ENCODE data around the gene ARRB2. TPM values are rescaled to one million over a fixed set of nuclear protein-coding genes. Genes with fewer than 3 reads are reported as not detected.

ARRB2 gene
- total and polyA plus RNA-seq, 4 donors = 11.8 to 16.5 (median 13.9) TPM

DNA sequence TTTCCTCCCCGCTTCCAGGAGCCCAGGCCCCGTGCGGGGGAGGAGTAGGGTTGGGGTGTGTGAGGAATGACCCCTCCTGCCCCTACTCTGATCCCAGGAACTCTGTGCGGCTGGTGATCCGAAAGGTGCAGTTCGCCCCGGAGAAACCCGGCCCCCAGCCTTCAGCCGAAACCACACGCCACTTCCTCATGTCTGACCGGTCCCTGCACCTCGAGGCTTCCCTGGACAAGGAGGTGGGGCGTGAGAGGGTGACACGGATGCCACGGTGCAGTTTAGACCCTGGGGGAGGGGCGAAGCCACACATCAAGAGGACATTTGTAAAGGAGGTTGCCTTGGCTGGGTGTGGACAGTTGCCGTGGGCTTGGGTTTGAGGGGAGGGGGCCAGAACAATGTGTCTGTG lies 7.4 kb downstream of the ARRB2 start (continued):
- TF ChIP-seq, protein P1, sequence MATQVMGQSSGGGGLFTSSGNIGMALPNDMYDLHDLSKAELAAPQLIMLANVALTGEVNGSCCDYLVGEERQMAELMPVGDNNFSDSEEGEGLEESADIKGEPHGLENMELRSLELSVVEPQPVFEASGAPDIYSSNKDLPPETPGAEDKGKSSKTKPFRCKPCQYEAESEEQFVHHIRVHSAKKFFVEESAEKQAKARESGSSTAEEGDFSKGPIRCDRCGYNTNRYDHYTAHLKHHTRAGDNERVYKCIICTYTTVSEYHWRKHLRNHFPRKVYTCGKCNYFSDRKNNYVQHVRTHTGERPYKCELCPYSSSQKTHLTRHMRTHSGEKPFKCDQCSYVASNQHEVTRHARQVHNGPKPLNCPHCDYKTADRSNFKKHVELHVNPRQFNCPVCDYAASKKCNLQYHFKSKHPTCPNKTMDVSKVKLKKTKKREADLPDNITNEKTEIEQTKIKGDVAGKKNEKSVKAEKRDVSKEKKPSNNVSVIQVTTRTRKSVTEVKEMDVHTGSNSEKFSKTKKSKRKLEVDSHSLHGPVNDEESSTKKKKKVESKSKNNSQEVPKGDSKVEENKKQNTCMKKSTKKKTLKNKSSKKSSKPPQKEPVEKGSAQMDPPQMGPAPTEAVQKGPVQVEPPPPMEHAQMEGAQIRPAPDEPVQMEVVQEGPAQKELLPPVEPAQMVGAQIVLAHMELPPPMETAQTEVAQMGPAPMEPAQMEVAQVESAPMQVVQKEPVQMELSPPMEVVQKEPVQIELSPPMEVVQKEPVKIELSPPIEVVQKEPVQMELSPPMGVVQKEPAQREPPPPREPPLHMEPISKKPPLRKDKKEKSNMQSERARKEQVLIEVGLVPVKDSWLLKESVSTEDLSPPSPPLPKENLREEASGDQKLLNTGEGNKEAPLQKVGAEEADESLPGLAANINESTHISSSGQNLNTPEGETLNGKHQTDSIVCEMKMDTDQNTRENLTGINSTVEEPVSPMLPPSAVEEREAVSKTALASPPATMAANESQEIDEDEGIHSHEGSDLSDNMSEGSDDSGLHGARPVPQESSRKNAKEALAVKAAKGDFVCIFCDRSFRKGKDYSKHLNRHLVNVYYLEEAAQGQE (IDR thresholded peaks at IDR 0.05) = no peak
- TF ChIP-seq HNF4A (conservative IDR thresholded peaks at IDR 0.05) (no peak), NR2F2 (IDR thresholded peaks at IDR 0.05) (no peak), JUND (IDR thresholded peaks at IDR 0.05) (no peak), SP1 (IDR thresholded peaks at IDR 0.05) (no peak)

DNA sequence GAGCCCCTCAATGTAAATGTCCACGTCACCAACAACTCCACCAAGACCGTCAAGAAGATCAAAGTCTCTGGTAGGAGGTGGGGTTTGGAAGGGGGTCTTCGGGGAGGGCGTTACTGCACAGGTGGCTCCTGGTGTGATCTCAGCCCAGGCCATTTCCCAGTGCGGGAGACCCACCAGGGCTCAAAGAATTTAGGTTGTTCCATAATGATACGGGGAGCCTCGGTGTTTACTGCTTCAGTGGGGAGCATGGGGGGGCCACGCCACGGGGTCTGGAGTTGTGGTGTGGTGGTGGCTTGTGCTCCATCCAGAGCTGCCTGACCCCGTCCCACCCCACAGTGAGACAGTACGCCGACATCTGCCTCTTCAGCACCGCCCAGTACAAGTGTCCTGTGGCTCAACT lies 7.8 kb downstream of the ARRB2 start:
- Histone ChIP-seq H3K36me3 (ENCODE audit: control insufficient read depth in 4 of 4, insufficient read depth in 3 of 4, low read depth in 1 of 4, low read length in 3 of 4) (peaks cover 2 to 8% (median 5%) of the 10 kb centered on the region in 4 donors), H3K4me1 (ENCODE audit: control insufficient read depth in 4 of 4, insufficient read depth in 4 of 4, low read length in 3 of 4) (peaks cover 14 to 30% (median 26%) of the 10 kb centered on the region in 4 donors), H3K27ac (ENCODE audit: low read depth in 1 of 2, low read length in 2 of 2) (no peak overlapping the region), H3K4me3 (ENCODE audit: low read depth in 1 of 3, low read length in 3 of 3) (no peak overlapping the region), H3K9ac (ENCODE audit: low read depth in 1 of 2, low read length in 2 of 2) (no peak overlapping the region), H3K27me3 (ENCODE audit: control insufficient read depth in 4 of 4, insufficient read depth in 4 of 4, low read length in 3 of 4) (no peaks in the 10 kb centered on the region), H3K9me3 (ENCODE audit: control insufficient read depth in 4 of 4, low read length in 3 of 4) (no peaks in the 10 kb centered on the region)
- DNase-seq (ENCODE audit: low spot score) = no peak
- TF ChIP-seq NR2F2 (IDR thresholded peaks at IDR 0.05) = no peak
- TF ChIP-seq, protein P2, sequence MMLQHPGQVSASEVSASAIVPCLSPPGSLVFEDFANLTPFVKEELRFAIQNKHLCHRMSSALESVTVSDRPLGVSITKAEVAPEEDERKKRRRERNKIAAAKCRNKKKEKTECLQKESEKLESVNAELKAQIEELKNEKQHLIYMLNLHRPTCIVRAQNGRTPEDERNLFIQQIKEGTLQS (IDR thresholded peaks at IDR 0.05) = no peak
- no peak for TF ChIP-seq HNF4A (conservative IDR thresholded peaks at IDR 0.05)
- TF ChIP-seq, protein P1 (IDR thresholded peaks at IDR 0.05) = no peak
- 98% methylated on average over 13 of the region's 13 CpGs for WGBS

DNA sequence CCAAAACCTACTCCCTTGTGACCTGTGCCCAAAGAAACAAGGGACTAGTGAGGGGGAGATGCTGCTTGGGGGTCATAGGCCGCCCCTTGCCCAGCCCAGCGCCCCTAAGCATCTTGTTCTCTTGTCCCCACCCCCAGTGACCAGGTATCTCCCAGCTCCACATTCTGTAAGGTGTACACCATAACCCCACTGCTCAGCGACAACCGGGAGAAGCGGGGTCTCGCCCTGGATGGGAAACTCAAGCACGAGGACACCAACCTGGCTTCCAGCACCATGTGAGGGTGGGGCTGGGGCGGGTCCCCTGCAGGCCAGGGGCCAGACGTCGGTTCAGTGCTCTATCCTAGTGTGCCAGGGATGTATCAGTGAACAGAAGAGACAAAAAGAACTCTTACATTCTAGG lies 8.7 kb downstream of the ARRB2 start:
- H3K36me3 ChIP-seq (ENCODE audit: control insufficient read depth in 4 of 4, insufficient read depth in 3 of 4, low read depth in 1 of 4, low read length in 3 of 4) = peaks cover 2 to 8% (median 5%) of the 10 kb centered on the region in 4 donors
- no peaks in the 10 kb centered on the region for H3K9me3 ChIP-seq (ENCODE audit: control insufficient read depth in 4 of 4, low read length in 3 of 4)
- no peak for DNase-seq (ENCODE audit: low spot score)

More for the DNA sequence above, 8.7 kb downstream of the ARRB2 start:
- Histone ChIP-seq H3K4me3 (ENCODE audit: low read depth in 1 of 3, low read length in 3 of 3) (no peak overlapping the region), H3K4me1 (ENCODE audit: control insufficient read depth in 4 of 4, insufficient read depth in 4 of 4, low read length in 3 of 4) (peaks cover 10 to 27% (median 23%) of the 10 kb centered on the region in 4 donors), H3K27ac (ENCODE audit: low read depth in 1 of 2, low read length in 2 of 2) (no peak overlapping the region), H3K9ac (ENCODE audit: low read depth in 1 of 2, low read length in 2 of 2) (no peak overlapping the region), H3K27me3 (ENCODE audit: control insufficient read depth in 4 of 4, insufficient read depth in 4 of 4, low read length in 3 of 4) (no peaks in the 10 kb centered on the region)
- TF ChIP-seq FOXA2 (IDR thresholded peaks at IDR 0.05) (no peak), EGR1 (IDR thresholded peaks at IDR 0.05; ENCODE audit: low read depth in 2 of 2) (no peak), YY1 (IDR thresholded peaks at IDR 0.05) (no peak), FOXA1 (IDR thresholded peaks at IDR 0.05) (no peak), TAF1 (conservative IDR thresholded peaks at IDR 0.05) (no peak)
- TF ChIP-seq, protein P3, sequence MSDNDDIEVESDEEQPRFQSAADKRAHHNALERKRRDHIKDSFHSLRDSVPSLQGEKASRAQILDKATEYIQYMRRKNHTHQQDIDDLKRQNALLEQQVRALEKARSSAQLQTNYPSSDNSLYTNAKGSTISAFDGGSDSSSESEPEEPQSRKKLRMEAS (IDR thresholded peaks at IDR 0.05) = no peak
- 89% methylated on average over 10 of the region's 10 CpGs for WGBS
